Activated CD4-positive, CD25-positive, alpha-beta regulatory T cell treated with anti-CD3 and anti-CD28 coated beads, Interleukin-2, amount 50 U/mL, for 24 hours (primary cell): ENCODE results near the gene MARK1.

Experiments
- ATAC-seq, 2 donors: fragments of 150-1000 bp; cut with Tn5 transposase; one replicate each; pipeline ENCODE4 v1.10.0; 2021; ENCODE audit warnings: mild to moderate bottlenecking in 1 of 2, moderate library complexity in 1 of 2

Gene MARK1

DNA sequence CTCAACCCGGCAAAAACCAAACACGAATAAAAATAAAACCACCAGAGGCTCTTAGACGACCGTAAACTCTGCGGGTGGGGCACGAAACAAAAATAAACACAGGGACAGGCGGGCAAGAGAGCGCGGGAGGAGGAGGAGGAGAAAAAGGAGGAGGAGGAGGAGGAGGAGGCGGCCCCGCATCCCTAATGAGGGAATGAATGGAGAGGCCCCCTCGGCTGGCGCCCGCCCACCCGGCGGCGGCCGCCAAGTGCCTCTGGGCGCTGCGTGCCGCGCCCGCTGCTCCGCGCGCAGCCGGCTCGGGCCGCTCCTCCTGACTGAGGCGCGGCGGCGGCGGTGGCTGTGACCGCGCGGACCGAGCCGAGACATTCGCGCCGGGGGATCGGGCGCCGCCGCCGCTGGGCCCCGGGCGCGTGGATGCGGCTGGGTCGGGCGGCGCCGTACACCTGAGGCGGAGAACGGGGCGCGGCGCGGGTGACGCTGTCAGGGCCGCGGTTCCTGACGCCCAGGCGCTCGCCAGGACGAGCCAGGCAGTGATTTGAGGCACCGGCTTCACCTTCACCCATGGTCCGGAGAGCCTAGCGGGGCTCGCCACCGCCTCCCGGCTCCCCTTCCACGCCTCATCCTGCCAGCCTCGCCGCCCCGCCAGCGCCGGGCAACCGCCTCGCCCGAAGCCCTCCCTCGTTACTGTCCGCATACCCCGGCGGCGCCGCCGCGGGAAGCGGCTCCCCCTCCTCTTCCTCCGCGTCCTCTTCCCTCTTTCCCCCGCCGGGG is at the start of gene MARK1:
TSS of gene MARK1 (plus strand) at position 229 of the 771 bp plus-strand sequence. CDS start 687 bp downstream, outside the sequence.
- peak; percentile 51 to 55 for ATAC-seq

DNA sequence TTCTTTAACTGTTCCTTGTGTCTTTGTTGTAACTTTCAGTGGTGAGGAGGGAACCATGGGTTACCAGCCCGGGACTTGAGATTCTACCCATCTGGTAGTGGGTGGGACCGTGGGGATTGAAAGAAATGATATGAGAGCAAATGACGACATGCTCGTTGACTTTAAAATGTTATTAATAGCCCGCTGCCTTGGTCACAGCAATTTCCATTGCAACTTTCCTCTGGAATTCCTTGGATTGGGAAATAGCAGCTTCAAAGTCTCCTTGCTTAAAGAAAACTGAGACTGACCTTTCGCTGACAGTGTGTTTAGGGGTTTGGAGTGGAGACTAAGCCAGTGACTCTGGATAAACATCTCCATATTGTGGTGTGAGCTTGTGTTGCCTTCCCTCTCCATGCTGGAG is 44.2 kb upstream of the MARK1 start:
- ATAC-seq, result no peak

DNA sequence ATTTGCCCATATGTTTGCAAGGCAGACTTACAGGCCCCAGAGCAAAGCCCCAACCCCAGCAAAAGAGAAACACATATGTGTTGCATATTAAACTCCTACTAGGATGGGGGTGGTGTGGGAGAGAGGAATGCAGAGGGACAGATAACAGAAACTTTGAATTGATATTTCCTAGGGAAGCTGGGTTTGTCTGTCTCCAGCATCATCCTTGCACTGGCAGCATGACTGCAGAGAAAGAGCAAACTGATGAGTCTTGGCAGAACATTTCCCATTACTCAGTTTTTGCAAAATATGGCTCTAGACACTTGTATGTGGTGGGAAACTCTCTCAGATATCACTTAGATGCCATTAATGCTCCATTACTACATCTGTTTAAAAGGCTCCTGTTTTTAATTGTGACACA is 43.8 kb upstream of the MARK1 start:
- ATAC-seq, result no peak

DNA sequence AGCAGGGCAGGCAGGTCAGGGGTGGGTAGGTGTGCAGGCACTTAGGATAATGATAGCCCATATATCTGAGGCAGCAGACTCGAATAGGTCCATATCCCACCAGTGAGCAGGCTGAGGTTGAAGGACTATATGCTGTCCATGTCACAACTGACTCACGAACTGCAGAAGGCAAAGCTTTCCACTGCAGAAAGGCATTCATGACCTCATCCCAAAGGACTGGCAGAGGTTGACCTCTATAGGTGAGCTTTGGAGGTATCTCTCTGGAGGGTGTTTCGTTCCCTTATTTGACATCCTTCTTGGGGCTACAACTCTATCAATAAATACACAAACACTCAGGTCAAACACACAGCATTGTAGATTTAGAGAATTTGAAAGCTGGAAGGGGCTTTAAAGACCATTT is 42.8 kb upstream of the MARK1 start:
- ATAC-seq, result no peak

DNA sequence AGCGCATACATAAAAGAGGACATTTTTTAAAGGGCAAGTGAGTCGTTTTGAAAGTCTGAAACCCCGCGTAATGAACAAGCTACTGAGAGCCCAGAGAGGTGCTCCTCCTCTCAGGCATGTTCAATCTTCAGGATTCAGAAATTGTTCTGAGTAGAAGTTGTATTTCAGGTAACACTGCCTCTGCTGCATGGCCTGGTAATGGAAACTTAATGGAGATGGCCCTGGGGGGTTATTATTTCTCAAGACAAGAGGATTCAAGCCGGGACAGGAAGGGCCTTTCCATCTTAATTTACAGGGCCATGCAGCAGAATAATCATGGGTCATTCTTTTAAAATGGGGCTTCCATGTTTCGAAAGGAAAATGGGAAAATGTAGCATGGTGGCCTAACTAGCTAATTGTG is 42.1 kb upstream of the MARK1 start:
- ATAC-seq, result no peak

DNA sequence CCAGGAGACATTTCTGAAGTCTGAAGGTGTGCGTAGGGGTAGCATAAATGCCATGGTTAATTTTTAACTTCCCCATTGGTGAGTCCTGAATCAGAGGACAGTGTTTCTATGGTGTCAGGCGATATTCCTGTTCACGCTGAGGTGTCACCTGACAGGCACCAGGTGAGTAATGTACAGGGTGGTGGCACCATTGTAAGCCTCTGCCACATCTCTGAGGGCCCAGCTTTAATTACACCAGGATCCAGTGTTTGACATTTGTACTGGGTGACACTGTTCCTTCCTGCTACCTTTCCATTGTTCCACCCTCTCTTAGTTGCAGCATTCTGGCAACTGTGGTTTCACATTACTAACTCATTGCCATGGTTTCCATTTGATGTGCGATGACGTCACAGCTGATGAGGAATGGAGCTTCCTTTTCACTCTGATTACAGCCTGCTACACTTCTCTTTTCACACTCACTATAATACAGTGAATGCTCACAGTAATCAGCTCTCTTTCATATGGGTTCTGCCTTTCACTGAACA is 40.6 kb upstream of the MARK1 start:
- no peak for ATAC-seq

DNA sequence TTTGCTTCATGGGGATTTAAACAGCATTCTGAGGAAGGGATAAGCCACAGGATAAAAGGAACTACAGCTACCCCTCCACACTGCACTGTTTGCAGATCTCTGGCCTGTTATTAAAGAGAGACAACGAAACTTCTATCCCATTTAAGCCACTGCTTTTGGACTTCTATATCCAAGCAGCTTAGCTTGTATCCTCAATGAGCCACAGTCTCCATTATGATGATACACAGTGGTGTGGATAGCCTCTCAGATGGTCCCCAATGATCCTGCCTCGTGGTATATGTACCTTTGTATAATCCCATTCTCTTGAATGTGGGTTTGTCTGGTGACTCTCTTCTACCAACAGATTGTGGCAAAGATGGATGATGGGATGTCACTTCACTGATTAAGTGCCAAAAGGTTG is 36.0 kb upstream of the MARK1 start:
- no peak for ATAC-seq

DNA sequence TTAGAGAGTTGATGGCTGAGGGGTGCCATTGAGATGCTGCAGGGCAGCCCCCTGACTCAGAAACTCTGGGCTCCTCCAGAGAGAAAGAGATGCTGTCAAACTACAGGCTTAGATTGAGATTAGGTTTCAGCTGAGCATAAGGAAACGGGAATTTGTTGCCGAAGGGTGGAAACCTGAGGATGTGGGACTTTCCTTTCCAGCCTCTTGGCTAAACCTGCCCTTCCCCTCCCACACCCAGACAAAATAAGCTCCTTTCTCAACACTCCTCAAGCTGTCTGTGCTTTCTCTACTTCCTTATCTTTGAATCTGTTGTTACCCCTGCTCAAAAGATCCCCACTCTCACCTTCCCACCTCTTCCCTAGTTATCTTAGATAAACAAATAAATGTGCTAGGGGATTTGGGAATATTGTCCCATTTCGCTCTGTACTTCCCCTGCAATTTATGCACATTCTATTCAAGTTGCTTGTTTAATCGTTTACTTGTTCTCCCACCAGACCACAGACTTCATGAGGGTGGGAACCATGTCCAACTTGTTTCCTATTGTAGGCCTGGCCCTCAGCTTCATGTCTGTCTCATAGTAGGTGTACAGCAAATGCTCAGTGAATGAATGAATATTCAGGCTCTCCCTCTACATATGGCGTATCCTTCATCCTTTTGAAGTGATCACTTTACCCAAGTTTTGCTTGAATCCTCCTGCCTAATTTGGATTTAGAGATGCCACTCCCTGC is 30.6 kb upstream of the MARK1 start:
- no peak for ATAC-seq

DNA sequence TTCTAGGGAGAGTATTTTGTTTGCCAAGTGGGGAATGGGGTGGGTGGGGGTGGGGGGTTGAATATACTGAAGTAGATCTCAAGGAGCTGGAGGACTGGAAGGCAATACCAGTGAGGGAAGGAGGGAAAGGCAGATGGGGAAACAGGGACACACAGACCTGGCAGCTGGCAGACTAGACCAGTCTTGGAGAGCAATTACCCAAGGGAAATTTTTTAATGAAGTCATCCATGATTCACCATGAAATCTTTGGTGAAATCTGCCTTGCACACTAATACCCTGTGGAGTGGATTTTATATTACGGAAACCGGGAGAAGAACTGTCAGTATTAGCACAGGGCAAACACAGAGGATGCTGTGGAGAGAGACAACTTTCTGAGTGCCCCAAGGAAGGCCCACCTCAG is 29.7 kb upstream of the MARK1 start:
- ATAC-seq, result no peak

DNA sequence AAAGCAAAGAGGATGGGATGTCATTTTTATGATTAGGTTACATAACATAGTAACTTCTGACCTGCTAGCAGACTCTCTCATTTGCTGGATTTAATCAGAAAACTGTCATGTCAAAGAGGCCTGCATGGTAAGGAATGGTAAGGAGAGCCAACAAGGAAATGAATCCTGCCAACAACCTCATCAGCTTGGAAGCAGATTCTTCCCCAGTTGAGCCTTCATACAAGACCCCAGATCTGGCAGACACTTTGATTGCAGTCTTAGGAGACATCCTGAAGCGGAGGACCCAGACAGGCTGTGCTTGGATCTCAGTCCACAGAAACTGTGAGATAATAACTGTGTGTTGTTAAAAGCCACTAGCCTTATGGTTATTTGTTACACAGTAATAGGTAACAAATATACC is 27.6 kb upstream of the MARK1 start:
- ATAC-seq, result no peak

DNA sequence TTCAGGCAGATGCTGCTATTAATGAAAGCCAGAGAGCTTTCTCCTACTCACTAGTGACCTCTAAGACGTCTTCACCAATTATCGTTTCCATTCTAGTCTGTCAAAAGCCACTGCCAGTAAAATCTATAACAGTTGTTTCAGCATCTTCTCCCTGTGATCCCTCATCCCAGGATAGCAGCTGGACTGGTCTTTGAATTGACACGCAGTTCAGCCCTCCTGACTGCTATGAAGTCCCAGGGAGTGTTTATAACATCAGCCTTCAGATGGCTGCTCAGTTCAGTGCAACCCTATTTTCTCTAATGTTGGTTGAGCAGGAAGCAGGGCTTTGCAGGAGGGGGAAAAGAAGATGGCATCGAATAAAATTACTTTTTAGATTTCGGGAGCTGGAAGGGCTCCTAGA is 23.6 kb upstream of the MARK1 start:
- no peak for ATAC-seq

DNA sequence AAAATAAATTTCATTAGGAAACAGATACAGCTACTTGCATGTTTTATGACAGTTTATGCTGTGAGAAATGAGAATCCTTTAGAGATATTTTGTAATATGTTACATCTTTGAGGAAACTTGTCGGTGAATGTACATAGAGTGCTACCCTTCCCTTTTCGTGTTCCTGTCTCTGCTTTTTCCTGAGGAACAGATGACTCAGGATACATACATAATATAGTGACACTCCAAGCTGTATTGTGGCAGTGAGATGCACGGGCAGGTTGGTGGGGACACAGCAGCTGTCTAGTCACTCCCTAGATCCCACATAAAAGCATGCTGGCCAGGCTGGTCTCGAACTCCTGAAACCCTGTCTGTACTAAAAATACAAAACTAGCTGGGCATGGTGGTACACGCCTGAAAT is 20.9 kb upstream of the MARK1 start:
- ATAC-seq, result no peak

DNA sequence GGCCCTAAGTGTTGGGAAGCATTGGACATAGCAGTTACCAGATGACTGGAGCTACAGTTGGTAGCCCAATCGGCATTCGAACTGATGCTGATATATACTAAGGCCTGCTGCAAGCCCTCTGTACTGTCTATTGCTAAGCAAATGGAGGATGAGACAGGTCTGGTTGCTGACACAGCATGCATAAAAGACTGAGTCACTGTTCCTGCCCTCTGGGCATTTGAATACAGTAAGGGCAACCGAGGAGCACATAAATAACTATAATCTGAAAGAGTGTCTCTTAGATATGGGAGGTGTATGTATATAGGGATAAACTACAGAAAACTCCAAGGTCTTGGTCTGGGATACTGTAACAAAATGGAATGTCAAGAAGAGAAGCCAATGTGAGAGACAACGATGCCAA is 16.8 kb upstream of the MARK1 start:
- no peak for ATAC-seq

DNA sequence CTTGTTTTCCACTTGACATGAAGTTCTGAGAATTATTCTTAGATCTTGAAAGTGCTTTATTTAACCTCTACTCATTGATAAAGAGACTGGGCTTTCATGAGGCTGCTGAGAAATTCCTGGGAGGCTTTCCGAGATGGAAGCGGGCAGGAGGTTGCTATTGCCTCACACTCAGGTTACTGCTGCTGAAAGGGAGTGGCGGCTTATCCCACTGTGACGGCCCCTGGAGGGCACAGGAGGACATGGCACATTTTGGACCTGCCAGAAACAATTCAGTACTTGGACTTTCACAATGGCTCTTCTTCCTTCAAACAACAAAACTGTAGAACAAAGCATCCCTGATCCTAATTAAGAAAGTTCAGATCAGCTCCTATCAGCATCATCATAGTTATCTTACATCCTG is 16.2 kb upstream of the MARK1 start:
- no peak for ATAC-seq

DNA sequence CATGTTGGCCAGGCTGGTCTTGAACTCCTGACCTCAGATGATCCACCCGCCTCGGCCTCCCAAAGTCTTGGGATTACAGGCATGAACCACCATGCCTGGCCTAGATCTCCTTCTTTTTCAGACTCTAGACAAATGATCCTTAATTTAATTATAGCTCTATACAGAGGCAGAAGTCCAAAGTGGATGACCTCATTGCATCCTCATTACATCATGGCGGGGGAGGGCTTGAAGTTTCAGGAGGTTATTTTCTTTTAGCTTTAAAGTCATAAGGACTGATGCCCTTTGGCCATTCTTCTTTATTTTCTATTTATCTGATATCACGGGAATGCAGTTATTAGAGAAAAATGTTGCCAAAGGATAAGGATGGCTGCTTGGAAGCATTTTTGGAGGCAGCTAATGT is 14.1 kb upstream of the MARK1 start:
- no peak for ATAC-seq

DNA sequence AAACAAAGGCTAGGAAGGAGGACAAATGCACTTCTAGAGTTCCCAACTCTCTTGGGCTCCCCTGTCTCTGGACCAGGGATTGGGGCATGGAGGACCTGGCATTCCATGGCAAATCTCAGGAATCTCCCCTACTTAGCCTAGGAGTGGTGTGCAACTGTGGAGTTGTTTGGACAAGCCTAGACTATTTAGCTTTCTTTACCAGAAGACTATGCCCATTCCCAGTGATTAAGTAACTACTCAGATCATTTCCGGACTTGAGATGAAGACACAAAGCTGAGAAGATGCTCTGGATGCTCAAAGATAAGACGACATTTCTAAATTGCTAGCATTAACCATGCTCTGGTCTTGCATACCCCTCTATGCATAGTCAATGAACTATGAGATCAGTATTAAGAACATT is 13.7 kb upstream of the MARK1 start:
- no peak for ATAC-seq

DNA sequence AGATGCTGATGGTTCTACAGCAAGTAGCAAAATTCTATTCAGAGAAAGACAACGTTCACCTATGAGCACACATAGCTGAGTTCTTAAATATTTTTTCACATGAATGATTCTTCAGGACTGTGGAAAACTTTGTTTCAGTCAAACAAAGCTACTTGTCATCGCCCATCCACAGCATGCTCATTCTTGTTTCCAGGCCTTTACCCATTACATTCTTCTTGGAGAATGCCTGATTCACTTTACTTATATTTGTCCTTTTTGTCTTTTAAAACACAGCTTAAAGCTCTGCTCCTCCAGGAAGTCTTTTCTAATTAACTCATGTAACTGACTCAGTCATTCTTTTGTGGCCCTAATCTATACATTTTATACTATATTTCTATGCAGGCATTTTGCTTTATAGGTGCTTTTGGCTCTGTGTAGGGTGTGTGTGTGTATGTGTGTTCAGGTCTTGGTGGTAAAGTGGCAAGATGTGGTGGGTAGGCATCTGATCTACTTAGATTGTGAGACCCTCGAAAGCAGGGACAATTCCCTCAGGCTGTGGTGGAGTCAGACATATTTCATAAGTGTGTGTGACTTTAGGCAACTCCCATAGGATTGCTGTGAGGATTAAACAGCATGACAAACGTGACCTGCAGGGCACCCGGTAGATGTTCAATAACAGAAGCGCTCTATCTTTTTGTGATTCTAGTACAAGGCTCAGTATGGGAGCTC is 11.8 kb upstream of the MARK1 start:
- no peak for ATAC-seq

DNA sequence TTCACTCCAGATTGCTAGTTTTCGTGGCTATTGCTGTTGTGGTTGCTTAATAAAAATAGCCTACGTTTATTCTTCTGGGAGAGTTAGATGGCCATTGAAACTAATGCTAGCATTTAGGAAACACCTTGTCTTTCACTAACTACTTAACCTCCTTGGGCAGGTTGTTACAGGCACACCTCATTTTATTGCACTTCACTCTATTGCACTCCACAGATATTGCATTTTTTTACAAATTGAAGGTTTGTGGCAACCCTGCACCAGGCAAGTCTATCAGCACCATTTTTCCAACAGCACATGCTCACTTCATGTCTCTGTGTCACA is 11.3 kb upstream of the MARK1 start:
- no peak for ATAC-seq

DNA sequence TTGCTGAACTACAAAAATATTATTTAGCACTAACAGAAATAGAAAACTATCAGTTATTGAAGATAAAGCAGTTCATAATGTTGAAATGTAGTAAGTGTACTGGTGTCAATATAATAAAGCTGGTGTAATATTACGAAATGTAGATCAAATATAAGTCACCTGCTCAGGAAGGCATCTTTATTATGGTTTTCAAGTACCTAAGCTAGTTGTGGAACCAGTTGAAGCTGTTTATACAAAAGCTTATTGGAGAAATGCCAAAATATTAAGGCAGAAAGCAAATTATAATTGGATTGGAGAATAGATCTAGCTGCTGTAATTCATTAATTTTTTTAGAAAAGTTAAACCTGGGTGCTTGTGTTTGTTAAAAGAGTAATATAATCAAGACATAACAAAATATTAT is 6.2 kb upstream of the MARK1 start:
- no peak for ATAC-seq

DNA sequence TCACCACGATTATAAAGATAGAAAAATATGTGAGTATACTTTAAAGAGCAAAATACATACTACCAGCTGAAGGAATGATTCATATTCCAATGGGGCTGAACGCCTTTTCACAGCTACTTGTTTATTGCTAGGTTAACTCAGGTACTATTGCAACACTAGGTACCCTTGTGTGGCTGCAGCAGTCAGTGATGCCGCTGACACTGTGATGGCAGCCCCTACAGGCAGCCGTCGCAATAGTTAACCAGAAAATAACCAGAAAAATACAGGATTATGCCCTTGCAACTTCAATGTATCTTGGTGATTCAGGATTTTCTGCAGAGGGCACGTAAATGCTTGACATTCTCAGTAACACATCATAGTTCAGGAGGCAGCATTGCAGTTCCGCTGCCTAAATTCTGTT is 1.6 kb upstream of the MARK1 start:
- no peak for ATAC-seq

DNA sequence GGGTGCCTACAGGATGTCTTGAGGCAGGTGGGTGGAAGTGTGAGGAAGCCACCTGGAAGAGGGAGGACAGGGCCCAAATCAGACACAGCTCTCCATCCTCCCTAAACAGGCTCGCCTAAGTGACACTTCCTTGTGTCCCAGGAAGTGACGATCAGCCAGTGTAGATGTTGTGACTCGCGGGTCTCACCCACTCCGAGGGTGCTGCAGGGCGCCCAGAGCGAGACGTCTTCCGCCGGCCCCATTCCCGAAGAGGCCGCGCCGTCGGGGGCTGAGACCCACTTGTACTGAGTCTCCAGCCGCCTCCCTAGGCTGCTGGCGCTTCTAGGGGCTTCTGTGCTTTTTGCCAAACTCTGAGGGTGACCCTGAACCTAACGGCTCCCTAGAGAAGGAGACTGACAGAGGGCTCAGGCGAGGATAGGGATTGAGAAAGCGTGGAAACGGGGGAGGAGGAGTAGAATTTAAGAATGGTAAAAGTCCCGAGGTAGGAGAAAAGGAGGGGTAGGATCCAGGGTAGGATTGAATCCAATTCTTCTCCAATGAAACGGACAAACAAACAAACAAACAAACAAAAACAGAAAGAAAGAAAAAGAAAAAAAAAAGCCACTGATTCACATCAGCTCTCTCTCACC is 543 bp upstream of the MARK1 start:
- peak in 1 of 2 donors; percentile 11 for ATAC-seq

DNA sequence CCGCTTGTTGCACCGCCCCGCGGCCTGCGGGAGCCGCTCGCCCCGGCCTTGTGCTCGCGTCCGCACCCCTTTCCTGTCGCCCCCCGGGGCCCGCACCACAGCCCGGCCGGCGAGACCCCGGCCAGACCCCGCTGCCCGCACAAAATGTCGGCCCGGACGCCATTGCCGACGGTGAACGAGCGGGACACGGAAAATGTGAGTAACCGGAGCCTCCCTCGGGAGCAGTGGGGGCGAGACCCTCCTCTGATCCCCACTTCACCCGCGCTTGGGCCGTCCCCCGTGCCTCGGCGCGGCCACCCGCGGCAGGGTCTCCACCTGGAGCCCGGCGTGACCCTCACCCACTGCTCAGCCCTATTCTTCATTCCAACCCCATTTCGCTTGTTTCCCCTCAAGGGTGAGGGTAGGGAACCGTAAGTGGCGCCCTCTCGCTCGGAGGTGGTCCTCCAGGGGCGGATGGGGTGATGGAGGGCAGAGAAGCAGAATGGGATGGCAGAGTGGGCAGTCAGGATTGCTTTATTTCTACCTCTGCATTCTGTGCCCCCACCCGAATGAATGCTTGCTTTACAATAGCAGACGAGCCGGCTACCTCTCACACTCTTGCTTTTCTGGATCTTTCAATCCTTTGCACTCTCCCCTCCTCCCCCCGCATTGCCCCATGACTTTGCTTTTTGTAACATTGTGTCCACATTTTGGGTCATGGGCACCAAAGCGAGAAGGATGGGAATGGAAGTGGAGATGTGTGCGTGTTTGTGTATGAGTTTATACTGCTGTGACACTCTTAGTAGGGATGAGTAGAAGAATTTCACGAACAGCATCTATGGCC is 954 bp downstream of the MARK1 start:
- ATAC-seq, result no peak
